Gastrocnemius medialis (tissue), 4 donors: ENCODE data around the gene NHERF1. TPM values are rescaled to one million over a fixed set of nuclear protein-coding genes. Genes with fewer than 3 reads are reported as not detected.

Source experiments
- ATAC-seq, 2 donors: fragments of 150-250 bp; one replicate each; pipeline ENCODE4 v1.9.1; 2016
- DNase-seq, 2 donors: peaks; one replicate each; pipeline ENCODE4 v3.0.0-alpha.2; 2019
- H3K27ac ChIP-seq, 4 donors: fragments of 200-600 bp; sonication (generic); 1 replicate in 1 of 4; 2 replicates in 3 of 4; pipeline ENCODE4 v1.5.1; 2016 to 2018; ENCODE audit warnings: mild to moderate bottlenecking in 2 of 4, moderate library complexity in 1 of 4
- H3K27me3 ChIP-seq, 3 donors: fragments of 200-600 bp; sonication (generic) in 2 of 3; 1 replicate in 1 of 3; 2 replicates in 2 of 3; pipeline versions ENCODE4 v1.5.1 to v1.6.0; 2016 to 2019; ENCODE audit warnings: mild to moderate bottlenecking in 1 of 3, moderate library complexity in 1 of 3
- H3K36me3 ChIP-seq, 2 donors: fragments of 200-600 bp; sonication (generic) in 1 of 2; one replicate each; pipeline ENCODE4 v1.5.1; 2017 to 2018
- H3K4me1 ChIP-seq, 2 donors: fragments of 200-600 bp; sonication (generic) in 1 of 2; one replicate each; pipeline ENCODE4 v1.5.1; 2016 to 2017; ENCODE audit warnings: mild to moderate bottlenecking in 2 of 2
- H3K4me3 ChIP-seq, 4 donors: fragments of 200-600 bp; sonication (generic) in 3 of 4; 1 replicate in 1 of 4; 2 replicates in 3 of 4; pipeline ENCODE4 v1.5.1; 2016 to 2019; ENCODE audit warnings: mild to moderate bottlenecking in 2 of 4
- H3K9me3 ChIP-seq, 3 donors: fragments of 200-600 bp; sonication (generic) in 2 of 3; 1 replicate in 1 of 3; 2 replicates in 2 of 3; pipeline ENCODE4 v1.5.1; 2016 to 2019
- CTCF ChIP-seq, 5 experiments: fragments of 450-650 bp in 3 of 5; fragments of 200-600 bp in 2 of 5; sonication (generic) in 2 of 5; IDR thresholded peaks in 4 of 5; conservative IDR thresholded peaks in 1 of 5; 1 replicate in 4 of 5; 2 replicates in 1 of 5; pipeline ENCODE4 v1.5.1; 2016 to 2019; ENCODE audit warnings: antibody characterized with exemption in 5 of 5, mild to moderate bottlenecking in 3 of 5, moderate library complexity in 3 of 5
- POLR2A ChIP-seq, 2 donors: fragments of 450-650 bp; IDR thresholded peaks; one replicate each; pipeline ENCODE4 v1.6.1; 2017; ENCODE audit warnings: antibody characterized with exemption in 2 of 2, mild to moderate bottlenecking in 2 of 2, moderate library complexity in 2 of 2
- in situ Hi-C, 4 donors: fragments of 200-750 bp; cut with MboI; loops; one replicate each; pipeline versions ENCODE4 v1.15.0 to v1.8.0; 2017; ENCODE audit warnings: low sequenced_read_pairs in 4 of 4
- intact Hi-C: fragments of 100-400 bp; cut with DNase I; formaldehyde crosslinking; loops from one replicate; pipeline ENCODE4 v1.15.1; 2023; ENCODE audit warnings: low total_unique reads
- total RNA-seq, 4 donors: library from RNA; depleted of rRNA; stranded (reverse); fragments of >200 nt; gene quantifications; one replicate each; pipeline versions ENCODE4 v1.1.0 to v1.2.3, GENCODE V29; 2016

The NHERF1 gene
- total RNA-seq, 4 donors from 2014 or later: 3.8 to 5.6 (median 5.5) TPM

- H3K27me3 ChIP-seq: peaks cover 47 to 63% (median 62%) of the 10 kb centered on the region in 3 donors
- intact Hi-C loops: no loop called here
- H3K27ac ChIP-seq: no peak overlapping the region
- ATAC-seq (no peak), DNase-seq (no peak)
- no peak overlapping the region for H3K4me3 ChIP-seq
- TF ChIP-seq POLR2A (IDR thresholded peaks at IDR 0.05) (no peak), CTCF (IDR thresholded peaks at IDR 0.05 in 4 of 5, conservative IDR thresholded peaks at IDR 0.05 in 1 of 5) (no peak)
- no peaks in the 10 kb centered on the region for H3K9me3 ChIP-seq
- in situ Hi-C loops: no loop called here
- peaks cover 0 to 12% of the 10 kb centered on the region in 2 donors for H3K4me1 ChIP-seq
- H3K36me3 ChIP-seq: no peaks in the 10 kb centered on the region
Observed at GRCh38 chr17:74734256-74734655, 14.2 kb upstream of the NHERF1 start.

- in situ Hi-C loops (no loop called here), intact Hi-C loops (no loop called here)
- no peak for DNase-seq
- ATAC-seq: peak; percentile 22 to 46
- H3K4me1 ChIP-seq: peaks cover 0 to 12% of the 10 kb centered on the region in 2 donors
- no peaks in the 10 kb centered on the region for H3K9me3 ChIP-seq
- peak within 1 kb of the TSS; percentile 35 to 44 (median 37) for H3K4me3 ChIP-seq
- no peaks in the 10 kb centered on the region for H3K36me3 ChIP-seq
- H3K27me3 ChIP-seq: peaks cover 61 to 73% (median 72%) of the 10 kb centered on the region in 3 donors
- H3K27ac ChIP-seq: peak within 1 kb of the TSS in 1 of 4 donors; percentile 31
- TF ChIP-seq POLR2A (IDR thresholded peaks at IDR 0.05) (no peak), CTCF (IDR thresholded peaks at IDR 0.05 in 4 of 5, conservative IDR thresholded peaks at IDR 0.05 in 1 of 5) (peak in 1 of 5 experiments; percentile 21)
Observed at GRCh38 chr17:74736513-74737298, 11.7 kb upstream of the NHERF1 start, which contains the start of gene RAB37. TSS of gene RAB37 (plus strand) at chr17:74737256. CDS start at chr17:74737273, 17 bp downstream.

GRCh38 chr17:74737299-74738050, 11.0 kb upstream of the NHERF1 start:
- intact Hi-C loops (no loop called here), in situ Hi-C loops (no loop called here)
- Histone ChIP-seq H3K4me1 (peaks cover 0 to 12% of the 10 kb centered on the region in 2 donors), H3K9me3 (no peaks in the 10 kb centered on the region), H3K36me3 (no peaks in the 10 kb centered on the region), H3K27me3 (peaks cover 61 to 78% (median 67%) of the 10 kb centered on the region in 3 donors), H3K27ac (no peak overlapping the region), H3K4me3 (peak overlapping the region; percentile 35 to 44 (median 37))
- no peak for DNase-seq
- no peak for ATAC-seq
- peak in 2 of 5 experiments; percentile 7 to 13 for TF ChIP-seq CTCF (IDR thresholded peaks at IDR 0.05 in 4 of 5, conservative IDR thresholded peaks at IDR 0.05 in 1 of 5)
- no peak for TF ChIP-seq POLR2A (IDR thresholded peaks at IDR 0.05)

- Histone ChIP-seq H3K27me3 (peaks cover 58 to 78% (median 61%) of the 10 kb centered on the region in 3 donors), H3K27ac (no peak overlapping the region), H3K9me3 (no peaks in the 10 kb centered on the region), H3K4me1 (peaks cover 0 to 12% of the 10 kb centered on the region in 2 donors), H3K36me3 (no peaks in the 10 kb centered on the region), H3K4me3 (peak overlapping the region in 2 of 4 donors; percentile 35 to 44)
- ATAC-seq (no peak), DNase-seq (no peak)
- in situ Hi-C loops: no loop called here
- no peak for TF ChIP-seq POLR2A (IDR thresholded peaks at IDR 0.05)
- no peak for TF ChIP-seq CTCF (IDR thresholded peaks at IDR 0.05 in 4 of 5, conservative IDR thresholded peaks at IDR 0.05 in 1 of 5)
- intact Hi-C loops: no loop called here
Observed at GRCh38 chr17:74738051-74738996, 10.1 kb upstream of the NHERF1 start.
